HG02623 (cell line): ENCODE measurements around the gene OBSCN.

Experiments
- ATAC-seq: cut with Tn5 transposase; IDR thresholded peaks from one replicate; pipeline ENCODE4 v1.9.1; 2021; ENCODE audit warnings: moderate library complexity; ENCODE audit not compliant: unreplicated experiment

The OBSCN gene

DNA sequence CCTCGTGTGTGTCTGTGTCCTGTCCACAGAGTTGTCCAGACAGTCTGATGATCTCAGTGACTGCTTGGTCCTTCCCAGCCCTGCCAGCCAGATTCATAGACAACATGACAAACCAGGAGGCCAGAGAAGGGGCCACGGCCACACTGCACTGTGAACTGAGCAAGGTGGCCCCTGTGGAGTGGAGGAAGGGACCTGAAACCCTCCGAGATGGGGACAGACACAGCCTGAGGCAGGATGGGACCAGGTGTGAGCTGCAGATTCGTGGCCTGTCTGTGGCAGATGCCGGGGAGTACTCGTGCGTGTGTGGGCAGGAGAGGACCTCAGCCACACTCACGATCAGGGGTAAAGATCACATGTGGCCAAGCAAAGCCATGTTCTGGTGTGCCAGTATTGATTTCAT is 96.4 kb downstream of the OBSCN start:
- no peak for ATAC-seq

DNA sequence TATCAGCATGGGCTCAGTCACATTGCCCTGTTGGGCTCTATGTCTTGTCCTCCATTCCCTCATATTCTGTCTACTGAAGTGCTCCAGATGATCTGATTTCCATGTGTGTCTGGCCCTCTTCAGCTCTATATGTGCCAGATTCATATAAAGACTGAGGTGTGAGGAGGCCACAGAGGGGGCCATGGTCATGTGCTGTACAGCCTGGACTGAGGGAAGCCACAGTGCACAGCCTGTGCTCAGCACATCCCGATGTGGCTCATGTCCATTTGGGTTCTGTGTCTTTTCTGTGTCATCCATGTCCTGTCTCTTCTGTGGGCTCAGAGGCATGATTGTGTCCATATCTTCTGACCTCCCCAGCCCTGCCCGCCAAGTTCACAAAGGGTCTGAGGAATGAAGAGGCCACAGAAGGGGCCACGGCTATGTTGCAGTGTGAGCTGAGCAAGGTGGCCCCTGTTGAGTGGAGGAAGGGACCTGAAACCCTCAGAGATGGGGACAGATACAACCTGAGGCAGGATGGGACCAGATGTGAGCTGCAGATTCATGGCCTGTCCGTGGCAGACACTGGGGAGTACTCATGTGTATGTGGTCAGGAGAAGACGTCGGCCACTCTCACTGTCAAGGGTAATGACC is 97.0 kb downstream of the OBSCN start:
- no peak for ATAC-seq

DNA sequence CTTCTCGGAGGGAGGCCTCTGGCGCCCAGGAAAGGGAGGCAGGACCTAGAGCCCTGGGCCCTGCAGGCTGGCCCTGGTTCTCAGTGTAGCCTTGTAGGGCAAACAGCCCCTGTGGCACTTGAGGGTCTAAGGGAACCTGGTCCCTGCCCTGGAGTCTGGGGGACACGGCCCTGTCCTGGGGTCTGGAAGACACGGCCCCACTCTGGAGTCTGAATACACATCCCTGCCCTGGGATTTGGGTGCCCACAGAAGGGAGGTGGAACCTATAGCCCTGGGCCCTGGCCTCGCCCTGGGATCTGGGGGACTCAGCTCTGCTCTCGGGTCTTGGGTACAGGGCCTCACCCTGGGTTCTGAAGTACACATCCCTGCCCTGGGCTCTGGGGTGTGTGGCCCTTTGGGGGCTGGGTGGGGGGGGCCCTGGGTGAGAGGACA is 97.9 kb downstream of the OBSCN start:
- ATAC-seq: no peak

DNA sequence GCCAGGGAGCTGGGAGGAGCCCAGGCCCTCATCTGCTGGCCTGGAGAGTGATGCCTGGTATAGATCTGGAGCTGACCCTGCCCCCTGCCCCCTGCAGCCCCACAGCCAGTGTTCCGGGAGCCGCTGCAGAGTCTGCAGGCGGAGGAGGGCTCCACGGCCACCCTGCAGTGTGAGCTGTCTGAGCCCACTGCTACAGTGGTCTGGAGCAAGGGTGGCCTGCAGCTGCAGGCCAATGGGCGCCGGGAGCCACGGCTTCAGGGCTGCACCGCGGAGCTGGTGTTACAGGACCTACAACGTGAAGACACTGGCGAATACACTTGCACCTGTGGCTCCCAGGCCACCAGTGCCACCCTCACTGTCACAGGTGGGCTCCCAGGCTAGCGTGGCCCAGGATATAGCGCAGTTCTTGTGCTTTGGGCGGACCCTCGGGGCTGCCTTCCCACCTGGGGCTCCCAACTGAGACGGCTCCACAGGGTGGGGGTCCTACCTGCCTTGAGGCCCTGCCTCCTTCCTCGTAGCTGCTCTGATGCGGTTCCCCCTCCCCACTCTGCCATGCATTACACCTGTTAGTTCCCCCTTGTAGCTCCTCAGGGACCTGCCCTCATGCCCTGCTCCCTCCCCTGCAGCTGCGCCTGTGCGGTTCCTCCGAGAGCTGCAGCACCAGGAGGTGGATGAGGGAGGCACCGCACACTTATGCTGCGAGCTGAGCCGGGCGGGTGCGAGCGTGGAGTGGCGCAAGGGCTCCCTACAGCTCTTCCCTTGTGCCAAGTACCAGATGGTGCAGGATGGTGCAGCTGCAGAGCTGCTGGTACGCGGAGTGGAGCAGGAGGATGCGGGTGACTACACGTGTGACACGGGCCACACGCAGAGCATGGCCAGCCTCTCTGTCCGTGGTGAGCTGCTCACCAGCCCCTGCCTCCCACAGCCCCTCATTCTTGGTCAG is 98.7 kb downstream of the OBSCN start:
- no peak for ATAC-seq

- ATAC-seq: no peak
Observed at GRCh38 chr1:228307218-228308023, 99.6 kb downstream of the OBSCN start.

- no peak for ATAC-seq
Observed at GRCh38 chr1:228308085-228308601, 100.3 kb downstream of the OBSCN start.

DNA sequence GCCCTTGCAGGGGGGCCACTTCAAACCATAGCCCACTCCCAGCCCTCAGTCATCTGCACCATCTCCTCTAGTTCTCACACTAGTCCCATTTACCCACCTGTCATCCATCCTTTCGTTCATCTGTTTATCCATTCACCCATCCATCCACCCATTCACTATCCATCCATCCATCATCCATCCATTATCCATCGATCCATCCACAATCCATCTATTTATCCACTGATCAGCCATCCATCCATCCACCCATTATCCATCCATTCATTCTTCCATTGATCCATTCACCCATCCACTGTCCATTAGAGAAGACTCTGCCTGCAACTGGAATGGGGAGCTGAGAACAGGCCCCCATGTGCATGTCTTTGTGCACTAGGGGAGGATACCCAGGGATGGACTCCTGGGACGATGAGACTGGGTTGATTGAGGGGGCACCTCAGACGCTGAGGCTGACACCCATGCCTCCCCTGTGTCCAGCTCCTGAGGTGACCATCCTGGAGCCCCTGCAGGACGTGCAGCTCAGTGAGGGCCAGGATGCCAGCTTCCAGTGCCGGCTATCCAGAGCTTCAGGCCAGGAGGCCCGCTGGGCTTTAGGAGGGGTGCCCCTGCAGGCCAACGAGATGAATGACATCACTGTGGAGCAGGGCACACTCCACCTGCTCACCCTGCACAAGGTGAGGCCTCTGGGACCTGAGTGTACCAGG is 100.9 kb downstream of the OBSCN start:
- no peak for ATAC-seq

GRCh38 chr1:228309326-228310067 is 101.7 kb downstream of the OBSCN start:
- no peak for ATAC-seq

- no peak for ATAC-seq
Observed at GRCh38 chr1:228310162-228310792, 102.4 kb downstream of the OBSCN start.

DNA sequence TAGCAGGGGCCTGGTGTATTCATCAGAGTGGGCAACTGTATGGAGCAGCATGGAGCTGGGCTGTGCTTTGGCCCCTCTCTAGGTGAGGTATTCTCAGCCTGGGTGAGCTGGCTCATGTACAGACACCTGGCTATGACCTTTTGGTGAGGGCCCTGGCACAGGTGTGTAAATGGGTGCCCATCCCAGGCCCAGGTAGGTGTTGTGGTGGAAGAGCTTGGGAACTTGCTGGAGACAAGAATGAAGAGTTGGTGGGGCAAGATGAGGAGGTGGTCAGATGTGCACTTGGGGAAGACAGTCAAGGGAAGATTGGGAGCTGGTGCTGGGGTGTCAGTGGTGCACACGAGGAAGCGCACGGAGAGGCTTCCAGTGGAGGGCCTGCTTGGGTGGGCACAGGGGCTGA is 103.2 kb downstream of the OBSCN start:
- ATAC-seq: no peak

DNA sequence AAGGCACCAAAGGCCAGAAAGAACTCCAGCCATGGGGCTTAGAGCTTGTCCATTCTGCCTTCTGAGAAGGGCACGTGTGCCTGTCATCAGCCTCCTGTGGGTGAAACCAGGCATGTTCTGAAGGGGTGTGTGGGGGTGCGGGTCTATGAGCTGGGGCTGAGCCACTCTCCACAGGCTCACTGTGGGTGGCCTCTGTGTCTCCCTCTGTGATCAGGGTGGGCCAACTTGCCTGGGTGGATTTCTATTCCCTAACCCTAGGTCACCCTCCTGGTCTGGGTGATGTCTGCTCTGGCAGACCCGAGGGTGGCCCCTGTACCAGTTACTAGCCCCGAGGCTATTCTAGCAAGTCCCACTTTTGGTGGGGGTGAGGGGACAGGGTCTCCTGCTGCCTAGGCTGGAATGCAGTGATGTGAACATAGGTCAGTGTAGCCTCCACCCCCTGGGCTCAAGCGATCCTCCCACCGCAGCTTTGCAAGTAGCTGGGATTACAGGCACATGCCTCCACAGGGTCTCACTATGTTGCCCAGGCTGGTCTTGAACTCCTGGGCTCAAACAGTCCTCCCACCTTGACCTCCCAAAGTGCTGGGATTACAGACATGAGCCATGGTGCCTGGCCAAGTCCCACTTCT is 104.4 kb downstream of the OBSCN start:
- ATAC-seq: no peak

DNA sequence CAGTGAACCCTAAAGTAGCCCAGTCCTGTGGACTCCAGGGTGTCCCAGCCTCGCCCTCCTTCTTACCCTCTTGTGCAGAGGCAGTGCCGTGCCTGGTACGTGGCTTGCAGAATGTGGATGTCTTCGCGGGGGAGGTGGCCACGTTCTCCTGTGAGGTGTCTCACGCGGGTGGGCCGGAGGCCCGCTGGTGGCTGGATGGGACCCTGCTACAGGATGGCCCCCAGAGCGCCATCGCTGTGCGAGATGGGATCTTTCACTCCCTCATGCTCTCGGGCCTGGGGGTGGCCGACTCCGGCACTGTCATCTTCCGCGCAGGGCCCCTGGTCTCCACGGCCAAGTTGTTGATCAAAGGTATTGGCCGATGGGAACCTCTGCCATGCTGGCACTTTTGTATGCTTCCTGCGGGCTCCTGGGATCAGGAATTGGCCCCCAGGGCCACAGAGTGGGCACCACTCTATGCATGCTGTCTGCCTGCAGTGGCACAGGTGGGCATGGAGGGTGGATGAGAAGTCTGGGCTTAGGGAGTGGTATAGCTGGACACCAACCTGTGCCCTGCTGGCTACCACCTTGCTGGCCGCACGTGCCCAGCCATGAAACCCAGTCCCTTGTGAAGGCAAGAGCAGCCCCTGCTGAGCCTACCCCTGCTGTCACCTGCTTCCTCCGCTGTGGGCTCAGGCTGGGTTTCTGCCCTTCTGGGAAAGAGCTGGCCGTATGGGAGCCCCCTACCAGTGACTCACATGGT is 105.9 kb downstream of the OBSCN start:
- ATAC-seq: no peak

DNA sequence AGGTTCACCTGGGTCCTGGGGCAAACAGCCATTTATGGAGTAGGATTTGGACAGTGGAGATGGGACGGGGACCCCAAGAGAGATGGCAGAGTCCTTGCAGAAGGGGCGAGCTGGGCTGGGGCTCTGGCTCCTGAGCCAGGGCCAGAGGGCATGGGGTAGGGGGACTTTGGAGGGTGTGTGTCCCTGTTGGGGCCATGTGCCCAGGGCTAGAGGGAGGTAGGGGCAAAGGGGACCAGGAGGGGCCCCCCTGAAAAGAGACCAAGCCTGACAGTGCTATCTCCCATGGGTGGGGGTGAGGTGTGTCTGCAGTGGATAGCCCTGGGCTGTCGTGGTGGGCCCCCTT is 106.4 kb downstream of the OBSCN start:
- no peak for ATAC-seq

DNA sequence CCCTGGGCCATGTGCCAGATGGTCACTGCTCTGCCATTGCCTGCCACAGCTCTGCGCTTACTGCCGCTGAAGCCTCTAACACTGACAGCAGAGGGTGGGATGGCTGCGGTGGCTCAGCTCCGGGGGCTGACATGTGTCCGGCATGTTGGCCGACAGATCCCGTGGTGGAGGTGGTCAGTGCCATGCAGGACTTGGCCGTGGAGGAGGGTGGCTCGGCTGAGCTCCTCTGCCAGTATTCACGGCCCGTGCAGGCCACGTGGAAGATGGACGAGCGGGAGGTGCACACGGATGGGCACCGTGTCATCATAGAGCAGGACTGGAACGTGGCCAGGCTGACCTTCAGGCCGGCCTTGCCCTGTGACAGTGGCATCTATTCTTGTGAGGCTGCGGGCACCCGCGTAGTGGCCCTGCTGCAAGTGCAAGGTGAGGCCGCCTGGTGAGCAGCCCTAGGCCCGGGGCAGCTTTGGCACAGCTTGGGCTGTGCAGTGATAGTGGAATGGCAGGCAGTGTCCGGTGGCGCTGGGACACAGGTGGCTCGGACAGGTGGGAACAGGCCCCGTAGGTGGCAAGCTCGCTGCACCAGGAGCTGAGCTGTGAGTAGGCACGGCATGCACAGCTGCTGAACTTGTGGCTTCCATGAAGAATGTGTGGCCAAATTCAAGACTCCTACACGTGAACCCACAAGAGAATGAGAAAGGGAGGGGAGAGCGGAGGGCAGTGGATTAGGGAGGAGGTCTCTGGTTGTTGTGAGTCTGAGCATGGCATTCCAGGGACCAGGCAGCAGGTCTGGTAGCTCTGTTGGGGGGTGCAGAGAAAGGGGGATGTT is 107.0 kb downstream of the OBSCN start:
- no peak for ATAC-seq

GRCh38 chr1:228315484-228315944 is 107.7 kb downstream of the OBSCN start:
- no peak for ATAC-seq

GRCh38 chr1:228315945-228316588 is 108.2 kb downstream of the OBSCN start:
- ATAC-seq: no peak
